Smooth muscle cell (in vitro differentiated cells): ENCODE data around the gene GARS1. TPM values are rescaled to one million over a fixed set of nuclear protein-coding genes. Genes with fewer than 3 reads are reported as not detected.
"Not testable (repeated sequence)": the region's sequence is repeated elsewhere in the genome, so short reads cannot be mapped to it uniquely, and the experiment has no call there.

Experiments used
- DNase-seq: peaks from one replicate; lab custom pipeline; 2025; ENCODE audit not compliant: unreplicated experiment; lab: John Stamatoyannopoulos, UW
- H2AFZ ChIP-seq: fragments of 200-600 bp; sonication (generic); 2 replicates; pipeline ENCODE4 v1.6.0; 2016; ENCODE audit warnings: antibody characterized with exemption, low read depth, mild to moderate bottlenecking
- H3F3A ChIP-seq: fragments of 200-600 bp; sonication (generic); 2 replicates; pipeline ENCODE4 v1.6.0; 2017; ENCODE audit warnings: antibody characterized with exemption, low read depth
- H3K27ac ChIP-seq: fragments of 200-600 bp; sonication (generic); 2 replicates; pipeline ENCODE4 v1.5.1; 2016; ENCODE audit warnings: low read depth, mild to moderate bottlenecking
- H3K27me3 ChIP-seq: fragments of 200-600 bp; sonication (generic); 2 replicates; pipeline ENCODE4 v1.6.1; 2016; ENCODE audit warnings: low read depth, mild to moderate bottlenecking
- H3K36me3 ChIP-seq: fragments of 200-600 bp; sonication (generic); 2 replicates; pipeline ENCODE4 v1.5.1; 2016; ENCODE audit warnings: low read depth
- H3K4me1 ChIP-seq: fragments of 200-600 bp; sonication (generic); 2 replicates; pipeline ENCODE4 v1.5.1; 2016; ENCODE audit warnings: low read depth
- H3K4me2 ChIP-seq: fragments of 200-600 bp; sonication (generic); 2 replicates; pipeline ENCODE4 v1.6.0; 2016; ENCODE audit warnings: mild to moderate bottlenecking
- H3K4me3 ChIP-seq: fragments of 200-600 bp; sonication (generic); 2 replicates; pipeline ENCODE4 v1.5.1; 2016; ENCODE audit warnings: mild to moderate bottlenecking
- H3K79me2 ChIP-seq: fragments of 200-600 bp; sonication (generic); 2 replicates; pipeline ENCODE4 v1.6.0; 2016; ENCODE audit warnings: low read depth, mild to moderate bottlenecking
- H3K9ac ChIP-seq: fragments of 200-600 bp; sonication (generic); 2 replicates; pipeline ENCODE4 v1.6.0; 2016; ENCODE audit warnings: low read depth
- H3K9me3 ChIP-seq: fragments of 200-600 bp; sonication (generic); replicated peaks from 2 replicates; pipeline ENCODE4 v1.5.1; 2016; ENCODE audit warnings: low read depth
- H4K20me1 ChIP-seq: fragments of 200-600 bp; sonication (generic); 2 replicates; pipeline ENCODE4 v1.6.0; 2016; ENCODE audit warnings: low read depth
- CTCF ChIP-seq: fragments of 200-600 bp; sonication (generic); IDR thresholded peaks from 2 replicates; pipeline ENCODE4 v1.5.1; 2017; ENCODE audit warnings: borderline replicate concordance, mild to moderate bottlenecking, antibody characterized with exemption; ENCODE audit not compliant: insufficient read depth, poor library complexity, severe bottlenecking
- WGBS: methylation state at CpG from one replicate; pipeline ENCODE4 v1.1.7; 2016; ENCODE audit warnings: low lambda C conversion rate; 5-methylcytosine and 5-hydroxymethylcytosine counted together
- polyA plus RNA-seq: library from polyadenylated mRNA; unstranded; fragments of >200 nt; fragmentation: Nextera tagmentation; extraction: Ambion mirVana; gene quantifications from 2 replicates; pipeline ENCODE4 v1.2.1, GENCODE V29; 2016
- total RNA-seq: library from RNA; depleted of rRNA; stranded (reverse); fragments of >200 nt; gene quantifications from 2 replicates; pipeline ENCODE4 v1.2.3, GENCODE V29; 2014

Gene GARS1
- total and polyA plus RNA-seq, 2 experiments from 2014 or later, result 233 to 299 TPM

GRCh38 chr7:30563326-30563942 is 31.2 kb upstream of the GARS1 start:
- peaks cover 7% of the 10 kb centered on the region for H3K4me1 ChIP-seq
- H3K27ac ChIP-seq, result no peak overlapping the region
- H3K79me2 ChIP-seq, result no peaks in the 10 kb centered on the region
- H3K9me3 ChIP-seq, result no peaks in the 10 kb centered on the region
- H3K4me3 ChIP-seq, result no peak overlapping the region
- 68% methylated on average over 18 of the region's 18 CpGs for WGBS
- H3K4me2 ChIP-seq, result no peak overlapping the region
- DNase-seq, result no peak
- no peak overlapping the region for H2AFZ ChIP-seq
- no peaks in the 10 kb centered on the region for H3K36me3 ChIP-seq
- H3F3A ChIP-seq, result no peaks in the 10 kb centered on the region
- no peak for TF ChIP-seq CTCF
- H4K20me1 ChIP-seq, result peaks cover 5% of the 10 kb centered on the region
- no peak overlapping the region for H3K9ac ChIP-seq
- no peaks in the 10 kb centered on the region for H3K27me3 ChIP-seq

- 47% methylated on average over 7 of the region's 7 CpGs for WGBS
- no peak overlapping the region for H3K4me3 ChIP-seq
- H4K20me1 ChIP-seq, result peaks cover 5% of the 10 kb centered on the region
- H3K9me3 ChIP-seq, result no peaks in the 10 kb centered on the region
- H3K4me1 ChIP-seq, result peaks cover 10% of the 10 kb centered on the region
- no peaks in the 10 kb centered on the region for H3F3A ChIP-seq
- no peak overlapping the region for H2AFZ ChIP-seq
- peak; percentile 82 for TF ChIP-seq CTCF
- no peaks in the 10 kb centered on the region for H3K36me3 ChIP-seq
- H3K27me3 ChIP-seq, result no peaks in the 10 kb centered on the region
- H3K27ac ChIP-seq, result no peak overlapping the region
- H3K9ac ChIP-seq, result no peak overlapping the region
- no peaks in the 10 kb centered on the region for H3K79me2 ChIP-seq
- DNase-seq, result peak; percentile 24
- no peak overlapping the region for H3K4me2 ChIP-seq
These were observed 30.3 kb upstream of the GARS1 start for GRCh38 chr7:30564243-30564892.

- peaks cover 5% of the 10 kb centered on the region for H4K20me1 ChIP-seq
- H3K79me2 ChIP-seq, result no peaks in the 10 kb centered on the region
- H3K4me3 ChIP-seq, result no peak overlapping the region
- H3K9ac ChIP-seq, result no peak overlapping the region
- H2AFZ ChIP-seq, result no peak overlapping the region
- no peaks in the 10 kb centered on the region for H3K27me3 ChIP-seq
- 95% methylated on average over 2 of the region's 2 CpGs for WGBS
- peaks cover 10% of the 10 kb centered on the region for H3K4me1 ChIP-seq
- H3K27ac ChIP-seq, result no peak overlapping the region
- no peaks in the 10 kb centered on the region for H3K9me3 ChIP-seq
- DNase-seq, result no peak
- no peaks in the 10 kb centered on the region for H3K36me3 ChIP-seq
- no peak for TF ChIP-seq CTCF
- no peak overlapping the region for H3K4me2 ChIP-seq
- H3F3A ChIP-seq, result no peaks in the 10 kb centered on the region
These were observed 28.1 kb upstream of the GARS1 start for GRCh38 chr7:30566596-30566995.

- Histone ChIP-seq H3K9me3 (no peaks in the 10 kb centered on the region), H3K4me2 (no peak overlapping the region), H4K20me1 (peaks cover 5% of the 10 kb centered on the region), H3K27ac (no peak overlapping the region), H3K27me3 (no peaks in the 10 kb centered on the region), H3K79me2 (no peaks in the 10 kb centered on the region), H3K4me1 (peaks cover 10% of the 10 kb centered on the region), H2AFZ (no peak overlapping the region), H3K36me3 (no peaks in the 10 kb centered on the region), H3F3A (no peaks in the 10 kb centered on the region), H3K9ac (no peak overlapping the region), H3K4me3 (no peak overlapping the region)
- no peak for TF ChIP-seq CTCF
- no peak for DNase-seq
- WGBS, result 81% methylated on average over 4 of the region's 4 CpGs
These were observed 27.6 kb upstream of the GARS1 start for GRCh38 chr7:30567081-30567480.

GRCh38 chr7:30570238-30570637 is 24.4 kb upstream of the GARS1 start:
- not testable (repeated sequence) for H3F3A ChIP-seq, H3K4me3 ChIP-seq, H3K27ac ChIP-seq, DNase-seq, H3K27me3 ChIP-seq, H3K79me2 ChIP-seq, H3K4me1 ChIP-seq, H3K9ac ChIP-seq, H3K9me3 ChIP-seq, H4K20me1 ChIP-seq, H3K4me2 ChIP-seq, H2AFZ ChIP-seq
- 99% methylated on average over 4 of the region's 4 CpGs for WGBS
- H3K36me3 ChIP-seq, result peaks cover 14% of the 10 kb centered on the region
